ENCODE measurements around the gene PTPRK.

Gene PTPRK

GRCh38 chr6:128117916-128118315 is 402.5 kb downstream of the PTPRK start:
- no peak for DNase-seq

GRCh38 chr6:128114164-128114563 is 406.2 kb downstream of the PTPRK start:
- DNase-seq, result no peak

GRCh38 chr6:128112494-128112893 is 407.9 kb downstream of the PTPRK start:
- DNase-seq, result no peak

GRCh38 chr6:128111096-128111495 is 409.3 kb downstream of the PTPRK start:
- DNase-seq, result no peak

GRCh38 chr6:128107682-128108081 is 412.7 kb downstream of the PTPRK start:
- DNase-seq, result no peak

- no peak for DNase-seq
These were observed 420.7 kb downstream of the PTPRK start for GRCh38 chr6:128099571-128100197.

- DNase-seq, result no peak
These were observed 422.3 kb downstream of the PTPRK start for GRCh38 chr6:128098000-128098581.

- DNase-seq, result no peak
These were observed 423.4 kb downstream of the PTPRK start for GRCh38 chr6:128097009-128097408.

- no peak for DNase-seq
These were observed 425.0 kb downstream of the PTPRK start for GRCh38 chr6:128095362-128095761.

GRCh38 chr6:128079021-128079420 is 441.4 kb downstream of the PTPRK start:
- DNase-seq, result no peak

GRCh38 chr6:128078276-128078675 is 442.1 kb downstream of the PTPRK start:
- no peak for DNase-seq

- no peak for DNase-seq
These were observed 443.6 kb downstream of the PTPRK start for GRCh38 chr6:128076843-128077242.

GRCh38 chr6:128074567-128074966 is 445.8 kb downstream of the PTPRK start:
- DNase-seq, result no peak

GRCh38 chr6:128073389-128073788 is 447.0 kb downstream of the PTPRK start:
- DNase-seq, result no peak

GRCh38 chr6:128071212-128071611 is 449.2 kb downstream of the PTPRK start:
- DNase-seq, result no peak

GRCh38 chr6:128070406-128070805 is 450.0 kb downstream of the PTPRK start:
- no peak for DNase-seq

- DNase-seq, result no peak
These were observed 451.2 kb downstream of the PTPRK start for GRCh38 chr6:128069188-128069587.

- no peak for DNase-seq
These were observed 452.3 kb downstream of the PTPRK start for GRCh38 chr6:128068119-128068479.

- DNase-seq, result no peak
These were observed 452.8 kb downstream of the PTPRK start for GRCh38 chr6:128067446-128068118.

- no peak for DNase-seq
These were observed 455.3 kb downstream of the PTPRK start for GRCh38 chr6:128065072-128065471.

GRCh38 chr6:128064540-128064895 is 455.9 kb downstream of the PTPRK start:
- DNase-seq, result no peak

GRCh38 chr6:128063850-128064539 is 456.4 kb downstream of the PTPRK start:
- DNase-seq, result no peak

GRCh38 chr6:128062882-128063603 is 457.4 kb downstream of the PTPRK start:
- no peak for DNase-seq

Data from stimulated activated CD4-positive, alpha-beta T cell treated with anti-CD3 and anti-CD28 coated beads, Interleukin-12 subunit alpha, Interleukin-12 subunit beta, amount 100 ng/mL, for 4 hours (primary cell).